ENCODE results near the gene ATP5PD. TPM values are rescaled to one million over a fixed set of nuclear protein-coding genes. Genes with fewer than 3 reads are reported as not detected.
A peak's percentile ranks its signal among the peaks of the same experiment; 100 is the strongest.

ATP5PD gene
- total and polyA plus RNA-seq, 2 of the 13 experiments (the other 11 are each of a cell fraction or from before 2014, with no cell fraction given) = 158 to 428 TPM

DNA sequence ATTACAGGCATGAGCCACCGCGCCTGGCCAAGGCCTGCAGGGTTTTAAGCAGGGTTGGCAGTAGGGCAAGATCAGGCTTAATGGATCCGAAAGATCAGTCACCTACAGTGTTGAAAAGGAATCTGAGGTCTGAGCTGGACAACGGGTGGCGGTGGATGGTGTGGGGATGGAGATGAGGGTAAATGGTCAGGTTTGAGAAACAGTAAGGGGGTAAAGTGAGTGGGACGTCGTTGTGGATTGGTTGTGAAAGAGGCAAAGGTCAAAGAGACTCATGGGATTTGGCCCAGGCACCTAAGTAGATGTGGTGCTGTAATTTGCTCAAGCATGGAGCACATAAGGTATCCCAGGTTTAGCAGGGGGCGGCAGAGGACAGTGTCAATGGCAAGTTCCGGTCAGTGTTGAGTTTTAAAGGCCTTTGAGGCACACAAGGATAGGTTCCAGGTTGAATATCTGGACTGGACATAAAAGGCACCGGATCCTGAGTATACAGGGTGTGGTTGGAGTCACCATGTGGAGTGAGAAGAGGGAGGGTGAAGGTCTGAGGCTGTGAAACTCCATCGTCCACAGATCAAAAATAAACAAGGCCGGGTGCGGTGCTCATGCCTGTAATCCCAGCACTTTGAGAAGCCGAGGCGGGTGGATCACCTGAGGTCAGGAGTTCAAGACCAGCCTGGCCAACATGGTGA, 39.9 kb upstream of the ATP5PD start (continued):
- TF ChIP-seq MYC (CRISPR knock-in tag; IDR thresholded peaks at IDR 0.05; ENCODE audit: borderline replicate concordance) (peak; percentile 72), NPAS2 (CRISPR knock-in tag; IDR thresholded peaks at IDR 0.05; ENCODE audit: borderline replicate concordance) (no peak), ZNF12 (CRISPR knock-in tag; IDR thresholded peaks at IDR 0.05) (no peak; the same call in 1 of the 2 replicates), ZNF264 (CRISPR knock-in tag; IDR thresholded peaks at IDR 0.05) (peak; percentile 75; the same call in 1 of the 2 replicates), ZFP62 (CRISPR knock-in tag; IDR thresholded peaks at IDR 0.05) (0 out of 2 replicates have a peak, but pooled peaks have one; percentile 36), NR2F6 (IDR thresholded peaks at IDR 0.05) (peak; percentile 72), NR2F6 (CRISPR knock-in tag; IDR thresholded peaks at IDR 0.05) (peak; percentile 88), ZZZ3 (CRISPR knock-in tag; IDR thresholded peaks at IDR 0.05; ENCODE audit: borderline replicate concordance) (0 out of 2 replicates have a peak, but pooled peaks have one; percentile 74), ZSCAN20 (CRISPR knock-in tag; IDR thresholded peaks at IDR 0.05; ENCODE audit: borderline replicate concordance) (0 out of 2 replicates have a peak, but pooled peaks have one; percentile 44), SAP130 (CRISPR knock-in tag; IDR thresholded peaks at IDR 0.05; ENCODE audit: low read depth) (peak; percentile 75), SMC3 (IDR thresholded peaks at IDR 0.05; ENCODE audit: low read length) (peak; percentile 23; the same call in 1 of the 2 replicates), ZNF234 (CRISPR knock-in tag; conservative IDR thresholded peaks at IDR 0.05) (no peak), ZMYM3 (CRISPR knock-in tag; IDR thresholded peaks at IDR 0.05) (peak; percentile 66), FOXK2 (IDR thresholded peaks at IDR 0.05) (peak; percentile 68; the same call in 1 of the 2 replicates), ZNF350 (CRISPR knock-in tag; IDR thresholded peaks at IDR 0.05; ENCODE audit: borderline replicate concordance, low read depth) (peak; percentile 51; the same call in 1 of the 2 replicates), ZNF652 (CRISPR knock-in tag; IDR thresholded peaks at IDR 0.05; ENCODE audit: borderline replicate concordance, low read depth) (no peak)
- TF ChIP-seq, protein P1, sequence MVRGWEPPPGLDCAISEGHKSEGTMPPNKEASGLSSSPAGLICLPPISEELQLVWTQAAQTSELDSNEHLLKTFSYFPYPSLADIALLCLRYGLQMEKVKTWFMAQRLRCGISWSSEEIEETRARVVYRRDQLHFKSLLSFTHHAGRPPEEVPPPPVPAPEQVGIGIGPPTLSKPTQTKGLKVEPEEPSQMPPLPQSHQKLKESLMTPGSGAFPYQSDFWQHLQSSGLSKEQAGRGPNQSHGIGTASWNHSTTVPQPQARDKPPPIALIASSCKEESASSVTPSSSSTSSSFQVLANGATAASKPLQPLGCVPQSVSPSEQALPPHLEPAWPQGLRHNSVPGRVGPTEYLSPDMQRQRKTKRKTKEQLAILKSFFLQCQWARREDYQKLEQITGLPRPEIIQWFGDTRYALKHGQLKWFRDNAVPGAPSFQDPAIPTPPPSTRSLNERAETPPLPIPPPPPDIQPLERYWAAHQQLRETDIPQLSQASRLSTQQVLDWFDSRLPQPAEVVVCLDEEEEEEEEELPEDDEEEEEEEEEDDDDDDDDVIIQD (CRISPR knock-in tag; IDR thresholded peaks at IDR 0.05; ENCODE audit: low read depth) = peak; percentile 47; the same call in 1 of the 2 replicates
- TF ChIP-seq, protein P2, sequence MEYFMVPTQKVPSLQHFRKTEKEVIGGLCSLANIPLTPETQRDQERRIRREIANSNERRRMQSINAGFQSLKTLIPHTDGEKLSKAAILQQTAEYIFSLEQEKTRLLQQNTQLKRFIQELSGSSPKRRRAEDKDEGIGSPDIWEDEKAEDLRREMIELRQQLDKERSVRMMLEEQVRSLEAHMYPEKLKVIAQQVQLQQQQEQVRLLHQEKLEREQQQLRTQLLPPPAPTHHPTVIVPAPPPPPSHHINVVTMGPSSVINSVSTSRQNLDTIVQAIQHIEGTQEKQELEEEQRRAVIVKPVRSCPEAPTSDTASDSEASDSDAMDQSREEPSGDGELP (IDR thresholded peaks at IDR 0.05; ENCODE audit: borderline replicate concordance, low read depth) = peak; percentile 61; the same call in 1 of the 2 replicates
- TF ChIP-seq, protein P3, sequence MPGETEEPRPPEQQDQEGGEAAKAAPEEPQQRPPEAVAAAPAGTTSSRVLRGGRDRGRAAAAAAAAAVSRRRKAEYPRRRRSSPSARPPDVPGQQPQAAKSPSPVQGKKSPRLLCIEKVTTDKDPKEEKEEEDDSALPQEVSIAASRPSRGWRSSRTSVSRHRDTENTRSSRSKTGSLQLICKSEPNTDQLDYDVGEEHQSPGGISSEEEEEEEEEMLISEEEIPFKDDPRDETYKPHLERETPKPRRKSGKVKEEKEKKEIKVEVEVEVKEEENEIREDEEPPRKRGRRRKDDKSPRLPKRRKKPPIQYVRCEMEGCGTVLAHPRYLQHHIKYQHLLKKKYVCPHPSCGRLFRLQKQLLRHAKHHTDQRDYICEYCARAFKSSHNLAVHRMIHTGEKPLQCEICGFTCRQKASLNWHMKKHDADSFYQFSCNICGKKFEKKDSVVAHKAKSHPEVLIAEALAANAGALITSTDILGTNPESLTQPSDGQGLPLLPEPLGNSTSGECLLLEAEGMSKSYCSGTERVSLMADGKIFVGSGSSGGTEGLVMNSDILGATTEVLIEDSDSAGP (CRISPR knock-in tag; IDR thresholded peaks at IDR 0.05; ENCODE audit: borderline replicate concordance) = peak; percentile 12; the same call in 1 of the 2 replicates
- TF ChIP-seq, protein P4, sequence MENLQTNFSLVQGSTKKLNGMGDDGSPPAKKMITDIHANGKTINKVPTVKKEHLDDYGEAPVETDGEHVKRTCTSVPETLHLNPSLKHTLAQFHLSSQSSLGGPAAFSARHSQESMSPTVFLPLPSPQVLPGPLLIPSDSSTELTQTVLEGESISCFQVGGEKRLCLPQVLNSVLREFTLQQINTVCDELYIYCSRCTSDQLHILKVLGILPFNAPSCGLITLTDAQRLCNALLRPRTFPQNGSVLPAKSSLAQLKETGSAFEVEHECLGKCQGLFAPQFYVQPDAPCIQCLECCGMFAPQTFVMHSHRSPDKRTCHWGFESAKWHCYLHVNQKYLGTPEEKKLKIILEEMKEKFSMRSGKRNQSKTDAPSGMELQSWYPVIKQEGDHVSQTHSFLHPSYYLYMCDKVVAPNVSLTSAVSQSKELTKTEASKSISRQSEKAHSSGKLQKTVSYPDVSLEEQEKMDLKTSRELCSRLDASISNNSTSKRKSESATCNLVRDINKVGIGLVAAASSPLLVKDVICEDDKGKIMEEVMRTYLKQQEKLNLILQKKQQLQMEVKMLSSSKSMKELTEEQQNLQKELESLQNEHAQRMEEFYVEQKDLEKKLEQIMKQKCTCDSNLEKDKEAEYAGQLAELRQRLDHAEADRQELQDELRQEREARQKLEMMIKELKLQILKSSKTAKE (CRISPR knock-in tag; IDR thresholded peaks at IDR 0.05; ENCODE audit: borderline replicate concordance) = peak; percentile 80
- TF ChIP-seq, protein P5, sequence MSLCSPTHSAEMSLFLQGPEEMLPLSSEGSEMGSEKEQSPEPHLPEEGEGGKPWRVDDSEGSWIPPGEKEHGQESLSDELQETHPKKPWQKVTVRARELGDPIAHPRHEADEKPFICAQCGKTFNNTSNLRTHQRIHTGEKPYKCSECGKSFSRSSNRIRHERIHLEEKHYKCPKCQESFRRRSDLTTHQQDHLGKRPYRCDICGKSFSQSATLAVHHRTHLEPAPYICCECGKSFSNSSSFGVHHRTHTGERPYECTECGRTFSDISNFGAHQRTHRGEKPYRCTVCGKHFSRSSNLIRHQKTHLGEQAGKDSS (CRISPR knock-in tag; IDR thresholded peaks at IDR 0.05; ENCODE audit: borderline replicate concordance, low read depth) = 0 out of 2 replicates have a peak, but pooled peaks have one; percentile 9
- TF ChIP-seq, protein P6, sequence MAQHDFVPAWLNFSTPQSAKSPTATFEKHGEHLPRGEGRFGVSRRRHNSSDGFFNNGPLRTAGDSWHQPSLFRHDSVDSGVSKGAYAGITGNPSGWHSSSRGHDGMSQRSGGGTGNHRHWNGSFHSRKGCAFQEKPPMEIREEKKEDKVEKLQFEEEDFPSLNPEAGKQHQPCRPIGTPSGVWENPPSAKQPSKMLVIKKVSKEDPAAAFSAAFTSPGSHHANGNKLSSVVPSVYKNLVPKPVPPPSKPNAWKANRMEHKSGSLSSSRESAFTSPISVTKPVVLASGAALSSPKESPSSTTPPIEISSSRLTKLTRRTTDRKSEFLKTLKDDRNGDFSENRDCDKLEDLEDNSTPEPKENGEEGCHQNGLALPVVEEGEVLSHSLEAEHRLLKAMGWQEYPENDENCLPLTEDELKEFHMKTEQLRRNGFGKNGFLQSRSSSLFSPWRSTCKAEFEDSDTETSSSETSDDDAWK (CRISPR knock-in tag; IDR thresholded peaks at IDR 0.05) = no peak
